ENCODE measurements around the gene TEX19. TPM values are rescaled to one million over a fixed set of nuclear protein-coding genes. Genes with fewer than 3 reads are reported as not detected.

The TEX19 gene
- total RNA-seq, 1 experiment from 2014 or later = 0.21 TPM

GRCh38 chr17:82388223-82388921, 29.3 kb downstream of the TEX19 start:
- ChIA-PET CTCF (no interaction called here), POLR2A (no interaction called here)
- Histone ChIP-seq H3K9me3 (ENCODE audit: control insufficient read depth, insufficient read depth, low read depth, low read length) (no peaks in the 10 kb centered on the region), H3K36me3 (ENCODE audit: control insufficient read depth, insufficient read depth, low read length) (no peaks in the 10 kb centered on the region), H3K27me3 (ENCODE audit: control insufficient read depth, insufficient read depth, low read length) (no peaks in the 10 kb centered on the region), H3K27ac (ENCODE audit: low read length) (no peak overlapping the region), H3K4me1 (ENCODE audit: control insufficient read depth, insufficient read depth, low read length) (peaks cover 44% of the 10 kb centered on the region), H3K4me3 (ENCODE audit: low read depth in 2 of 2, low read length in 2 of 2) (no peak overlapping the region)
- ATAC-seq (no peak), DNase-seq (ENCODE audit: low read depth, low spot score) (no peak)
- no TSS peak for BruUV-seq (replicated peaks)
- intact Hi-C loops (cut with micrococcal nuclease; ENCODE audit: unreplicated experiment) = no loop called here
- peak; percentile 85 to 94 for TF ChIP-seq REST (IDR thresholded peaks at IDR 0.05; ENCODE audit: insufficient read depth in 1 of 2, low read depth in 2 of 2, low read length in 1 of 2)
- no peak for TF ChIP-seq SIN3A (IDR thresholded peaks at IDR 0.05; ENCODE audit: borderline replicate concordance, insufficient read depth, low read depth, low read length)
- no peak for TF ChIP-seq POLR2AphosphoS5 (IDR thresholded peaks at IDR 0.05; ENCODE audit: low read depth, low read length)
- TF ChIP-seq, protein P1, sequence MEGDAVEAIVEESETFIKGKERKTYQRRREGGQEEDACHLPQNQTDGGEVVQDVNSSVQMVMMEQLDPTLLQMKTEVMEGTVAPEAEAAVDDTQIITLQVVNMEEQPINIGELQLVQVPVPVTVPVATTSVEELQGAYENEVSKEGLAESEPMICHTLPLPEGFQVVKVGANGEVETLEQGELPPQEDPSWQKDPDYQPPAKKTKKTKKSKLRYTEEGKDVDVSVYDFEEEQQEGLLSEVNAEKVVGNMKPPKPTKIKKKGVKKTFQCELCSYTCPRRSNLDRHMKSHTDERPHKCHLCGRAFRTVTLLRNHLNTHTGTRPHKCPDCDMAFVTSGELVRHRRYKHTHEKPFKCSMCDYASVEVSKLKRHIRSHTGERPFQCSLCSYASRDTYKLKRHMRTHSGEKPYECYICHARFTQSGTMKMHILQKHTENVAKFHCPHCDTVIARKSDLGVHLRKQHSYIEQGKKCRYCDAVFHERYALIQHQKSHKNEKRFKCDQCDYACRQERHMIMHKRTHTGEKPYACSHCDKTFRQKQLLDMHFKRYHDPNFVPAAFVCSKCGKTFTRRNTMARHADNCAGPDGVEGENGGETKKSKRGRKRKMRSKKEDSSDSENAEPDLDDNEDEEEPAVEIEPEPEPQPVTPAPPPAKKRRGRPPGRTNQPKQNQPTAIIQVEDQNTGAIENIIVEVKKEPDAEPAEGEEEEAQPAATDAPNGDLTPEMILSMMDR (IDR thresholded peaks at IDR 0.05) = no peak
- no peak for TF ChIP-seq TCF7L2 (IDR thresholded peaks at IDR 0.05; ENCODE audit: low read depth, low read length)
- in situ Hi-C loops (cut with HindIII; ENCODE audit: low pct_unique_long_range_greater_than_20kb, low sequenced_read_pairs) = no loop called here

GRCh38 chr17:82388922-82389283, 29.9 kb downstream of the TEX19 start:
- intact Hi-C loops (cut with micrococcal nuclease; ENCODE audit: unreplicated experiment) = no loop called here
- ChIA-PET POLR2A (no interaction called here), CTCF (no interaction called here)
- TF ChIP-seq POLR2AphosphoS5 (IDR thresholded peaks at IDR 0.05; ENCODE audit: low read depth, low read length) (no peak), REST (IDR thresholded peaks at IDR 0.05; ENCODE audit: insufficient read depth in 1 of 2, low read depth in 2 of 2, low read length in 1 of 2) (no peak), TCF7L2 (IDR thresholded peaks at IDR 0.05; ENCODE audit: low read depth, low read length) (no peak), SIN3A (IDR thresholded peaks at IDR 0.05; ENCODE audit: borderline replicate concordance, insufficient read depth, low read depth, low read length) (no peak)
- TF ChIP-seq, protein P1 (IDR thresholded peaks at IDR 0.05) = no peak
- H3K36me3 ChIP-seq (ENCODE audit: control insufficient read depth, insufficient read depth, low read length) = no peaks in the 10 kb centered on the region
- H3K27me3 ChIP-seq (ENCODE audit: control insufficient read depth, insufficient read depth, low read length) = no peaks in the 10 kb centered on the region
- ATAC-seq (no peak), DNase-seq (ENCODE audit: low read depth, low spot score) (no peak)
- no TSS peak for BruUV-seq (replicated peaks)
- in situ Hi-C loops (cut with HindIII; ENCODE audit: low pct_unique_long_range_greater_than_20kb, low sequenced_read_pairs) = no loop called here
- H3K4me3 ChIP-seq (ENCODE audit: low read depth in 2 of 2, low read length in 2 of 2) = no peak overlapping the region
- H3K27ac ChIP-seq (ENCODE audit: low read length) = no peak overlapping the region
- H3K9me3 ChIP-seq (ENCODE audit: control insufficient read depth, insufficient read depth, low read depth, low read length) = no peaks in the 10 kb centered on the region
- H3K4me1 ChIP-seq (ENCODE audit: control insufficient read depth, insufficient read depth, low read length) = peaks cover 38% of the 10 kb centered on the region
